Adrenal gland (tissue), 12 donors: Measurements from ENCODE around the gene MSANTD1. TPM values are rescaled to one million over a fixed set of nuclear protein-coding genes. Genes with fewer than 3 reads are reported as not detected.
A peak's percentile ranks its signal among the peaks of the same experiment; 100 is the strongest.

Source experiments
- DNase-seq, 7 donors: peaks; one replicate each; pipeline ENCODE4 v3.0.0-alpha.2; 2019 to 2020
- H3K27ac ChIP-seq, 5 donors: fragments of 200-600 bp; sonication (generic) in 4 of 5; 1 replicate in 3 of 5; 2 replicates in 2 of 5; pipeline versions ENCODE4 v1.5.1 to v1.8.0; 2016 to 2020; ENCODE audit warnings: mild to moderate bottlenecking in 1 of 5
- H3K27me3 ChIP-seq: fragments of 200-600 bp; 2 replicates; pipeline ENCODE4 v1.8.0; 2021
- H3K36me3 ChIP-seq, 2 donors: fragments of 200-600 bp; replicated peaks in 1 of 2; 1 replicate in 1 of 2; 2 replicates in 1 of 2; pipeline versions ENCODE4 v1.5.1 to v1.8.0; 2018 to 2022
- H3K4me1 ChIP-seq, 2 donors: fragments of 200-600 bp; replicated peaks in 1 of 2; 1 replicate in 1 of 2; 2 replicates in 1 of 2; pipeline versions ENCODE4 v1.5.1 to v1.8.0; 2018 to 2021
- H3K4me3 ChIP-seq, 4 donors: fragments of 200-600 bp; sonication (generic) in 3 of 4; one replicate each; pipeline ENCODE4 v1.5.1; 2016 to 2018
- H3K9me3 ChIP-seq, 3 donors: fragments of 200-600 bp; sonication (generic) in 1 of 3; replicated peaks in 1 of 3; 1 replicate in 2 of 3; 2 replicates in 1 of 3; pipeline versions ENCODE4 v1.5.1 to v1.8.0; 2016 to 2021
- POLR2A ChIP-seq, 2 donors: fragments of 450-650 bp; IDR thresholded peaks; one replicate each; pipeline ENCODE4 v1.6.1; 2017; ENCODE audit warnings: antibody characterized with exemption in 2 of 2, mild to moderate bottlenecking in 2 of 2, moderate library complexity in 1 of 2
- WGBS, 4 donors: extraction: QIAGEN DNeasy Blood & Tissue Kit in 2 of 4; methylation state at CpG; one replicate each; pipeline versions ENCODE4 v1.1.5 to v1.1.7; 2013 to 2017; 5-methylcytosine and 5-hydroxymethylcytosine counted together
- intact Hi-C, 2 donors: fragments of 100-400 bp; cut with DNase I; formaldehyde crosslinking; loops; one replicate each; pipeline versions ENCODE4 v1.14.1 to v1.15.0; 2022 to 2023
- polyA plus RNA-seq, 3 donors: library from polyadenylated mRNA; stranded (reverse); fragments of 200-250 nt in 2 of 3; fragments of 350-450 nt in 1 of 3; fragmentation: Illumina TruSeq in 1 of 3; extraction: RNeasy Lipid Tissue Mini Kit (QIAGEN cat#74804) in 1 of 3; gene quantifications; one replicate each; pipeline ENCODE4 v1.2.3, GENCODE V29; 2013 to 2014
- total RNA-seq, 9 donors: library from RNA; depleted of rRNA in 4 of 9; stranded (reverse); fragments of >200 nt in 4 of 9; fragments of 120-200 nt in 1 of 9; fragmentation: NEBNext Ultra II Directional in 1 of 9; extraction: Animal tissue kit (Norgen Biotek cat#: 25700) in 1 of 9; gene quantifications; one replicate each; pipeline versions ENCODE4 v1.1.0 to v1.2.4, GENCODE V29; 2013 to 2023
- TF ChIP-seq, protein P1 (sequence below), 6 experiments: fragments of 450-650 bp in 4 of 6; fragments of 200-600 bp in 2 of 6; sonication (generic) in 1 of 6; IDR thresholded peaks; 1 replicate in 5 of 6; 2 replicates in 1 of 6; pipeline versions ENCODE4 v1.5.1 to v1.8.0; 2016 to 2021; ENCODE audit warnings: antibody characterized with exemption in 6 of 6, mild to moderate bottlenecking in 2 of 6, moderate library complexity in 1 of 6
- donor health status: healthy with polysubstance abuse.
- donor health status: Bipolar disorder and iron deficiency.
- donor health status: DM: yes; HTN: yes; CAD: no.
- donor health status: DM: no; HTN: no; CAD: no.
- donor health status: DM: no; HTN: no; CAD: no.
- donor health status: DM: yes; HTN: yes; CAD: no.

MSANTD1 gene
- total and polyA plus RNA-seq, 12 donors = 0.05 to 3.0 (median 0.40) TPM; not detected in 1

DNA sequence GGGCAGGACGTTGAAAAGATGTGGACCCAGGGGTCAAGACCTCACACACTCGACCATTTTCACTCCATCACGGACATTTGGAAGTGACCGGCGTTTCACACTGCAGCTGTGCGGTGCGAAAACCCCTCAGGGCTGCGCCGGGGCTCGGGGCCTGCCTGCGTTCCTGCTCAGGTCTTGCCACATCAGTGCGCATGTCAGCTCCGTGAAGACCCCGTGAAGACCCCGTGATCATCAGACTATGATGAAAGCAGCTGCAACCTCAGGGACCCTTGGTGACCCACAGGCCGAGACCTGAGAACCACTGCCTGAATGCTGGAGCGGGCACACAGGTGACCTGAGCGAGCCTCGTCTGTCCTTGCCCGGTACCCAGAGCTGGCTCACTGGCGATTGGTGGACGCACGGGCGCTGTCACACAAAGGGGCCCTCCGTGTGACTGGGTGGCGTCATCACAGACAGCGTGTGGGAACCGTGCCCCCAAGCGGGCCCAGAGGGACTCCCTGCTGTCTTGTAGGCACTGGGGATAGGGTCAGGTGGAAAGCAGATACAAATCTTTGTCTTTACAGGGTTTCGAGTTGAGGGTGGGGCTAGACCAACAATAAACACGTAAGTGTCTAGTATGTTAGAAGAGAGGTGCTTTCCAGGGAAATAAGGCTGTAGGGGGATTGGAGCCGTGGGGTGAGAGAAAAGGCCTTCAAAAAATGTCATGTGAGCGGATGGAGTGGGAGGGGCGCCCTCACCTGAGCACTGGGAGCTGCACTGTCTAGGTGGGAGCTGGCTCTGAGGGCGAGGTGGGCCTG, 12.7 kb downstream of the MSANTD1 start:
- Histone ChIP-seq H3K4me1 (no peaks in the 10 kb centered on the region), H3K4me3 (no peak overlapping the region), H3K36me3 (no peaks in the 10 kb centered on the region), H3K9me3 (no peaks in the 10 kb centered on the region), H3K27ac (no peak overlapping the region), H3K27me3 (no peaks in the 10 kb centered on the region)
- TF ChIP-seq, protein P1, sequence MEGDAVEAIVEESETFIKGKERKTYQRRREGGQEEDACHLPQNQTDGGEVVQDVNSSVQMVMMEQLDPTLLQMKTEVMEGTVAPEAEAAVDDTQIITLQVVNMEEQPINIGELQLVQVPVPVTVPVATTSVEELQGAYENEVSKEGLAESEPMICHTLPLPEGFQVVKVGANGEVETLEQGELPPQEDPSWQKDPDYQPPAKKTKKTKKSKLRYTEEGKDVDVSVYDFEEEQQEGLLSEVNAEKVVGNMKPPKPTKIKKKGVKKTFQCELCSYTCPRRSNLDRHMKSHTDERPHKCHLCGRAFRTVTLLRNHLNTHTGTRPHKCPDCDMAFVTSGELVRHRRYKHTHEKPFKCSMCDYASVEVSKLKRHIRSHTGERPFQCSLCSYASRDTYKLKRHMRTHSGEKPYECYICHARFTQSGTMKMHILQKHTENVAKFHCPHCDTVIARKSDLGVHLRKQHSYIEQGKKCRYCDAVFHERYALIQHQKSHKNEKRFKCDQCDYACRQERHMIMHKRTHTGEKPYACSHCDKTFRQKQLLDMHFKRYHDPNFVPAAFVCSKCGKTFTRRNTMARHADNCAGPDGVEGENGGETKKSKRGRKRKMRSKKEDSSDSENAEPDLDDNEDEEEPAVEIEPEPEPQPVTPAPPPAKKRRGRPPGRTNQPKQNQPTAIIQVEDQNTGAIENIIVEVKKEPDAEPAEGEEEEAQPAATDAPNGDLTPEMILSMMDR (IDR thresholded peaks at IDR 0.05) = no peak
- no peak for TF ChIP-seq POLR2A (IDR thresholded peaks at IDR 0.05)
- 85 to 91% (median 88%) methylated on average over 26 to 35 of the region's 35 CpGs for WGBS, 4 donors
- intact Hi-C loops = no loop called here
- peak in 5 of 7 donors; percentile 2 to 37 (median 11) for DNase-seq

DNA sequence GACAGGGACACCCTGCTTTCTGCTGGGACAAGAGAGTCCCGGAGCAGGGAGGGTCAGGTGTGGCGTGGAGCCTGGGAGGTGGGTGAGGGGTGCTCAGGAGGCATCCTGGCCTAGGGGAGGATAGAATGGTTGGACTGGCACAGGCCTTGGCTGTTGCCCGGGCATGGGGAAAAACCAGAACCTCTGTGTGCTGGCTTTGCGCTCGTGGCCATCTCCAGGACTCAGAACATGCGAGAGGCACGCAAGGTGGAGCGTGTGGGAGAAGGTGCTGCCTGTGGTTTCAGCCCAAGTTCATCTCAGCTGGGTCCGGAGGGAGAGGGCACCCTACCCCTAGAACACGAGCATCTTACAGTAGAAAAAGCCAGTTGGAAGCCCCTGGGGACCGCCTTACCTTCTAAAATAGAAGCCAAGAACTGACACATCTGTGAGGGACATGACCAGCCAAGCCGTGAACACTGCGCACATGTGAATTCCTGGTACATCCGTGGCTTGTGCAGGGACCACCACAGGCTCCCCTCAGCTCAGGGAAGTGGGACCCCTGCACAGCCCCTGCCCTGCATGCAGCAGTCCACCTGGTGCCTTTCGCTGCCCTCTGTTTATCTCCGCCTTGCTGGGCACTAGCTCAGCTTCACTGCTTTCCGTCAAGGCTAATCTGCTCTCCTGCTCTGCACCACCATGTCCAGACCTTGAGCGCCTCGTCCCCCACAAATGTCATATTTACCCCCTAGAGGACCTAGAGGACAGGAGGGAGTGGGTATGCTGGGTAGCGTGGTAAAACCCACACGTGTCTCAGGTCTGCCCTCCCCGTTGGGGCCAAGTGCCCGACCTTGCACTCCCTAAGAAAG, 13.5 kb downstream of the MSANTD1 start:
- TF ChIP-seq, protein P1 (IDR thresholded peaks at IDR 0.05) = no peak
- no peak for TF ChIP-seq POLR2A (IDR thresholded peaks at IDR 0.05)
- WGBS, 4 donors = 76 to 88% (median 83%) methylated on average over 21 to 23 of the region's 23 CpGs
- DNase-seq = peak in 4 of 7 donors; percentile 3 to 33 (median 11)
- intact Hi-C loops = no loop called here
- H3K27me3 ChIP-seq = no peaks in the 10 kb centered on the region
- H3K4me1 ChIP-seq = no peaks in the 10 kb centered on the region
- no peak overlapping the region for H3K4me3 ChIP-seq
- H3K27ac ChIP-seq = no peak overlapping the region
- no peaks in the 10 kb centered on the region for H3K9me3 ChIP-seq
- H3K36me3 ChIP-seq = no peaks in the 10 kb centered on the region

DNA sequence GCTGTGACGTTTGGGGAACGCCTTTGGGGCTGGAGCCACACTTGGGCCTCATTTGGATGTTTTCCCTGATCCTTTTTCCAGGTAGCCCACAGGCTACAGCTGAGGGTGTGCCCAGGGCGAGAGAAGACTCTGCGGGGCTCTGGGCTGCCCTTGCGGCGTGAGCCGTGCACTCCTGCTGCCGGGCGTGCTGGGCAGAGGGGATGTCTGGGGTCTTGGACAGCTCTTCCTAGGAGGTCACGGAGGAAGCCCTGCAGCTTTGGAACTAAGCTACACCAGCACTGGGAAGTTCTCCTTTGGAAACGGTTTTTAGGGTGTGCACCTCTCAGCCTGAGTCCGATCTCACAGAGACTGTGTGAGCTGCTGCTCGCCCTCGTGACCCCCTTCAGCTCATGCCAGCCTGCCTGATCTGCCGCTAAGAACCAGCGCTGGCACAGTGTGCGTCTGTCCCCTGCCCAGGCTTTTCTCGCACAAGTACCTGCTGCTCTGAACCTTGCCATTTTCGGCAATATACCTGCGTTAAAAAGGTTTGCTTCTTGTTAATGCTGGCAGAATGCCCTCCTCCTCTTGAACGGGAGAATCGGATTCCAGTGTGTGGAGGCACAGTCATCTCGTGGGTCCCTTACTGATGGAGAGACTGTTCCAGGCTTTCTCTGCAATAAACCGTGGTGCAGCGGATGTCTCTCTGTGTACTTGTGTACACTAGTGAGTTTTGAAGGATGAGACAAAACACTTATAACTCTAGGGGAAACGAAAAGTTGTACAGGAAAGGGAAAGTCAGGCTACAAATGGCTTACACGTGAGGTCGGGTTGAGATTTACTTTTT, 14.3 kb downstream of the MSANTD1 start:
- Histone ChIP-seq H3K36me3 (no peaks in the 10 kb centered on the region), H3K27ac (no peak overlapping the region), H3K9me3 (no peaks in the 10 kb centered on the region), H3K27me3 (no peaks in the 10 kb centered on the region), H3K4me1 (no peaks in the 10 kb centered on the region), H3K4me3 (no peak overlapping the region)
- DNase-seq = peak in 4 of 7 donors; percentile 1 to 10 (median 3)
- intact Hi-C loops = no loop called here
- 77 to 86% (median 83%) methylated on average over 25 to 28 of the region's 28 CpGs for WGBS, 4 donors
- TF ChIP-seq, protein P1 (IDR thresholded peaks at IDR 0.05) = no peak
- no peak for TF ChIP-seq POLR2A (IDR thresholded peaks at IDR 0.05)

DNA sequence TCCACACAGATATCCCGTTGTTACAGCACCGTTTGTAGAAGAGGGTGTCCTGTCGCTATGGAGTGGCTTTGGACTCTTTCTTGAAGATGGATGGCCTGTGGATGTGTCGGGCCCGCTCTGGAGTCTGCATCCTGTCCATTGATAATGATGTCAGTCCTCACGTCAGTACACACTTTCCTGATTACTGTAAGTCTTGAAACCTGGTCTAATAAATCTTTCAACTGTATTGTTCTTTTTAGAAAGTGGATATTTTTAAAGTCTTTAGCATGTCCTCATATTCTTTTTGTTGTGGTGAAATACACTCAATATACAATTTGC, 14.9 kb downstream of the MSANTD1 start:
- no peaks in the 10 kb centered on the region for H3K4me1 ChIP-seq
- intact Hi-C loops = no loop called here
- 66 to 81% (median 74%) methylated on average over 6 of the region's 6 CpGs for WGBS, 4 donors
- no peaks in the 10 kb centered on the region for H3K36me3 ChIP-seq
- H3K9me3 ChIP-seq = no peaks in the 10 kb centered on the region
- H3K27me3 ChIP-seq = no peaks in the 10 kb centered on the region
- TF ChIP-seq, protein P1 (IDR thresholded peaks at IDR 0.05) = no peak
- TF ChIP-seq POLR2A (IDR thresholded peaks at IDR 0.05) = no peak
- DNase-seq = peak in 4 of 7 donors; percentile 2 to 49 (median 2)
- H3K27ac ChIP-seq = no peak overlapping the region
- H3K4me3 ChIP-seq = no peak overlapping the region
